GM23338 (cell line): ENCODE data around the gene IDH3B. TPM values are rescaled to one million over a fixed set of nuclear protein-coding genes. Genes with fewer than 3 reads are reported as not detected.

Experiments
- ATAC-seq: fragments of 200-7000 bp; cut with Tn5 transposase; 3 replicates; pipeline ENCODE4 v1.9.1; 2020
- DNase-seq: peaks from one replicate; pipeline ENCODE4 v3.0.0-alpha.2; 2015; ENCODE audit warnings: low spot score
- H2AFZ ChIP-seq: fragments of 200-600 bp; sonication (generic); 2 replicates; pipeline ENCODE4 v1.8.0; 2016; ENCODE audit warnings: antibody characterized with exemption, mild to moderate bottlenecking, moderate library complexity
- H3F3A ChIP-seq: fragments of 200-600 bp; sonication (generic); replicated peaks from 2 replicates; pipeline ENCODE4 v1.8.0; 2017; ENCODE audit warnings: antibody characterized with exemption, mixed run types, low read depth
- H3K27ac ChIP-seq: fragments of 200-600 bp; sonication (generic); 2 replicates; pipeline ENCODE4 v1.6.1; 2016; ENCODE audit warnings: low read depth
- H3K27me3 ChIP-seq: fragments of 200-600 bp; sonication (generic); 2 replicates; pipeline ENCODE4 v1.8.0; 2016; ENCODE audit warnings: mild to moderate bottlenecking, mixed run types, moderate library complexity; ENCODE audit not compliant: insufficient read depth
- H3K36me3 ChIP-seq: fragments of 200-600 bp; sonication (generic); 2 replicates; pipeline ENCODE4 v1.8.0; 2016; ENCODE audit warnings: mild to moderate bottlenecking; ENCODE audit not compliant: insufficient read depth
- H3K4me1 ChIP-seq: fragments of 200-600 bp; sonication (generic); 2 replicates; pipeline ENCODE4 v1.8.0; 2016; ENCODE audit warnings: mild to moderate bottlenecking, moderate library complexity; ENCODE audit not compliant: insufficient read depth
- H3K4me2 ChIP-seq: fragments of 200-600 bp; sonication (generic); 2 replicates; pipeline ENCODE4 v1.7.1; 2017; ENCODE audit warnings: mixed run types
- H3K4me3 ChIP-seq: fragments of 200-600 bp; sonication (generic); 2 replicates; pipeline ENCODE4 v1.6.1; 2016; ENCODE audit warnings: mixed run types
- H3K79me2 ChIP-seq: fragments of 200-600 bp; sonication (generic); replicated peaks from 2 replicates; pipeline ENCODE4 v1.8.0; 2017; ENCODE audit warnings: mild to moderate bottlenecking; ENCODE audit not compliant: insufficient read depth
- H3K9me2 ChIP-seq: fragments of 200-600 bp; sonication (generic); 2 replicates; pipeline ENCODE4 v1.8.0; 2017; ENCODE audit not compliant: insufficient read depth
- H4K20me1 ChIP-seq: fragments of 200-600 bp; sonication (generic); replicated peaks from 2 replicates; pipeline ENCODE4 v1.8.0; 2017; ENCODE audit warnings: mild to moderate bottlenecking; ENCODE audit not compliant: insufficient read depth
- H3K27ac Mint-ChIP-seq: 2 replicates; pipeline ENCODE4 v1.8.0; 2020; ENCODE audit warnings: inconsistent platforms, mild to moderate bottlenecking, moderate library complexity, mixed read lengths
- H3K27me3 Mint-ChIP-seq: 3 replicates; pipeline ENCODE4 v1.8.0; 2022; ENCODE audit warnings: low read depth, mild to moderate bottlenecking, moderate library complexity, mixed read lengths, inconsistent platforms; ENCODE audit not compliant: insufficient read depth, poor library complexity
- H3K36me3 Mint-ChIP-seq: 3 replicates; pipeline ENCODE4 v1.8.0; 2021; ENCODE audit warnings: low read depth, mild to moderate bottlenecking, inconsistent platforms, moderate library complexity, mixed read lengths
- H3K4me1 Mint-ChIP-seq: 3 replicates; pipeline ENCODE4 v1.8.0; 2020; ENCODE audit warnings: mild to moderate bottlenecking, inconsistent platforms, mixed read lengths
- H3K4me3 Mint-ChIP-seq: 3 replicates; pipeline ENCODE4 v1.8.0; 2021; ENCODE audit warnings: moderate library complexity, mild to moderate bottlenecking, inconsistent platforms, mixed read lengths
- H3K9me3 Mint-ChIP-seq: 3 replicates; pipeline ENCODE4 v1.8.0; 2020; ENCODE audit warnings: moderate library complexity, mild to moderate bottlenecking, inconsistent platforms, mixed read lengths
- CREB1 ChIP-seq: fragments of 250-450 bp; sonication (Bioruptor Pico); IDR thresholded peaks from 2 replicates; pipeline ENCODE4 v1.5.0; 2020; ENCODE audit warnings: low read depth, mild to moderate bottlenecking, moderate library complexity
- CTCF ChIP-seq, 2 experiments: fragments of 200-600 bp in 1 of 2; sonication (generic) in 1 of 2; conservative IDR thresholded peaks; 2 replicates each; pipeline versions ENCODE4 v1.5.1 to v1.6.1; 2016 to 2017; ENCODE audit warnings: antibody characterized with exemption in 2 of 2, low read depth in 2 of 2, mild to moderate bottlenecking in 2 of 2, moderate library complexity in 1 of 2
- ETS1 ChIP-seq: IDR thresholded peaks from 2 replicates; pipeline ENCODE4 v1.6.1; 2016; ENCODE audit warnings: antibody characterized with exemption
- EZH2 ChIP-seq: fragments of 200-600 bp; sonication (generic); IDR thresholded peaks from one replicate; pipeline ENCODE4 v1.8.0; 2017; ENCODE audit warnings: antibody characterized with exemption, mild to moderate bottlenecking, low read depth; ENCODE audit not compliant: unreplicated experiment
- EZH2phosphoT487 ChIP-seq: fragments of 200-600 bp; sonication (generic); IDR thresholded peaks from one replicate; pipeline ENCODE4 v1.8.1; 2018; ENCODE audit warnings: antibody characterized with exemption; ENCODE audit not compliant: unreplicated experiment
- JUNB ChIP-seq: IDR thresholded peaks from one replicate; pipeline ENCODE4 v1.6.1; 2016; ENCODE audit warnings: antibody characterized with exemption; ENCODE audit not compliant: unreplicated experiment
- NANOG ChIP-seq: IDR thresholded peaks from 2 replicates; pipeline ENCODE4 v1.6.1; 2016; ENCODE audit warnings: antibody characterized with exemption, borderline replicate concordance
- REST ChIP-seq: IDR thresholded peaks from one replicate; pipeline ENCODE4 v1.6.1; 2018; ENCODE audit warnings: antibody characterized with exemption; ENCODE audit not compliant: unreplicated experiment
- ZNF114 ChIP-seq: fragments of 250-450 bp; sonication (Bioruptor Pico); IDR thresholded peaks from 2 replicates; pipeline ENCODE4 v1.5.0; 2020; ENCODE audit warnings: mild to moderate bottlenecking, moderate library complexity
- ZNF331 ChIP-seq: fragments of 250-450 bp; sonication (Bioruptor Pico); IDR thresholded peaks from 2 replicates; pipeline ENCODE4 v1.5.0; 2020; ENCODE audit warnings: low read depth, mild to moderate bottlenecking, moderate library complexity
- polyA plus RNA-seq: library from polyadenylated mRNA; unstranded; fragments of >200 nt; fragmentation: Nextera tagmentation; extraction: Ambion mirVana; gene quantifications from 2 replicates; pipeline ENCODE4 v1.2.1, GENCODE V29; 2016
- total RNA-seq: library from RNA; depleted of rRNA; stranded (reverse); fragments of >200 nt; shearing (Covaris generic); gene quantifications from 2 replicates; pipeline ENCODE4 v1.2.3, GENCODE V29; 2014

The IDH3B gene
- total and polyA plus RNA-seq, 2 experiments from 2014 or later = 87.1 to 126 TPM

GRCh38 chr20:2672446-2672845 is 8.4 kb upstream of the IDH3B start:
- H3K27me3 Mint-ChIP-seq = peaks cover 3% of the 10 kb centered on the region
- Histone ChIP-seq H3K4me3 (no peak overlapping the region), H2AFZ (no peak overlapping the region), H3K27me3 (0 out of 2 replicates have a peak, but pooled peaks cover 8% of the 10 kb centered on the region), H4K20me1 (no peaks in the 10 kb centered on the region), H3F3A (no peaks in the 10 kb centered on the region), H3K4me1 (no peaks in the 10 kb centered on the region), H3K36me3 (no peaks in the 10 kb centered on the region), H3K4me2 (no peak overlapping the region), H3K9me2 (no peaks in the 10 kb centered on the region), H3K27ac (no peak overlapping the region), H3K79me2 (no peaks in the 10 kb centered on the region)
- H3K4me1 Mint-ChIP-seq = peaks cover 5% of the 10 kb centered on the region; the same call in 2 of the 3 replicates
- no peaks in the 10 kb centered on the region for H3K36me3 Mint-ChIP-seq
- no peaks in the 10 kb centered on the region for H3K9me3 Mint-ChIP-seq
- no peak for ATAC-seq
- TF ChIP-seq CTCF (conservative IDR thresholded peaks at IDR 0.05; ENCODE audit: low read depth in 2 of 2) (no peak), JUNB (no peak), EZH2phosphoT487 (no peak), EZH2 (no peak), ZNF114 (CRISPR knock-in tag) (no peak), REST (no peak), CREB1 (CRISPR knock-in tag) (no peak), ZNF331 (no peak), ETS1 (no peak)
- H3K27ac Mint-ChIP-seq = no peak overlapping the region; the same call in 1 of the 2 replicates
- no peak overlapping the region for H3K4me3 Mint-ChIP-seq
- no peak for DNase-seq

GRCh38 chr20:2671977-2672376 is 8.0 kb upstream of the IDH3B start:
- Histone ChIP-seq H3K4me1 (no peaks in the 10 kb centered on the region), H2AFZ (no peak overlapping the region), H3K4me2 (no peak overlapping the region), H3K79me2 (no peaks in the 10 kb centered on the region), H4K20me1 (no peaks in the 10 kb centered on the region), H3K9me2 (no peaks in the 10 kb centered on the region), H3K27me3 (peaks cover 8% of the 10 kb centered on the region; the same call in 1 of the 2 replicates), H3K36me3 (no peaks in the 10 kb centered on the region), H3F3A (no peaks in the 10 kb centered on the region), H3K4me3 (no peak overlapping the region), H3K27ac (no peak overlapping the region)
- H3K9me3 Mint-ChIP-seq = no peaks in the 10 kb centered on the region
- DNase-seq = peak; percentile 77
- H3K4me3 Mint-ChIP-seq = no peak overlapping the region
- no peak overlapping the region; the same call in 1 of the 2 replicates for H3K27ac Mint-ChIP-seq
- peak; percentile 94 for ATAC-seq
- H3K36me3 Mint-ChIP-seq = no peaks in the 10 kb centered on the region
- H3K4me1 Mint-ChIP-seq = peaks cover 5% of the 10 kb centered on the region; the same call in 2 of the 3 replicates
- peaks cover 3% of the 10 kb centered on the region for H3K27me3 Mint-ChIP-seq
- TF ChIP-seq CTCF (conservative IDR thresholded peaks at IDR 0.05; ENCODE audit: low read depth in 2 of 2) (peak; percentile 69 to 72), REST (no peak), NANOG (no peak), CREB1 (CRISPR knock-in tag) (no peak)
